ENCODE results near the gene ZHX3.

GRCh38 chr20:41142245-41142644, 175.3 kb downstream of the ZHX3 start:
- TF ChIP-seq CTCF (conservative IDR thresholded peaks at IDR 0.05) (no peak), EZH2 (IDR thresholded peaks at IDR 0.05; ENCODE audit: low read depth) (no peak)

Measured in PC-9 (cell line).